H9 (cell line): Measurements from ENCODE around the gene CTAGE1. TPM values are rescaled to one million over a fixed set of nuclear protein-coding genes. Genes with fewer than 3 reads are reported as not detected.

Experiments
- DNase-seq: peaks from one replicate; pipeline ENCODE4 v3.0.0-alpha.2; 2017
- H2AFZ ChIP-seq: one replicate; pipeline ENCODE4 v1.6.1; 2013; ENCODE audit warnings: mild to moderate bottlenecking, low read length, control low read depth, moderate library complexity
- H2AK5ac ChIP-seq: 2 replicates; pipeline ENCODE4 v1.6.1; 2013; ENCODE audit warnings: low read length, control low read depth, mixed read lengths; ENCODE audit not compliant: insufficient read length
- H2BK120ac ChIP-seq: one replicate; pipeline ENCODE4 v1.6.1; 2013; ENCODE audit warnings: low read depth, mild to moderate bottlenecking, low read length, control low read depth, inconsistent platforms; ENCODE audit not compliant: poor library complexity, severe bottlenecking
- H2BK12ac ChIP-seq: 2 replicates; pipeline ENCODE4 v1.6.1; 2013; ENCODE audit warnings: low read length, control low read depth, mixed read lengths, low read depth; ENCODE audit not compliant: insufficient read length
- H2BK15ac ChIP-seq: 2 replicates; pipeline ENCODE4 v1.6.1; 2013; ENCODE audit warnings: low read depth, low read length, control low read depth
- H2BK20ac ChIP-seq: one replicate; pipeline ENCODE4 v1.6.1; 2013; ENCODE audit warnings: low read depth, mild to moderate bottlenecking, low read length, control low read depth, inconsistent platforms; ENCODE audit not compliant: poor library complexity, severe bottlenecking
- H2BK5ac ChIP-seq: 2 replicates; pipeline ENCODE4 v1.6.1; 2013; ENCODE audit warnings: low read length, control low read depth, mixed read lengths; ENCODE audit not compliant: insufficient read length
- H3K14ac ChIP-seq: 2 replicates; pipeline ENCODE4 v1.6.1; 2013; ENCODE audit warnings: low read length, control low read depth; ENCODE audit not compliant: insufficient read depth
- H3K18ac ChIP-seq: 2 replicates; pipeline ENCODE4 v1.6.1; 2013; ENCODE audit warnings: low read depth, mild to moderate bottlenecking, mixed read lengths, low read length, control low read depth; ENCODE audit not compliant: insufficient read length
- H3K23ac ChIP-seq: 2 replicates; pipeline ENCODE4 v1.6.1; 2013; ENCODE audit warnings: low read length, control low read depth, mixed read lengths, low read depth; ENCODE audit not compliant: insufficient read length
- H3K23me2 ChIP-seq: 2 replicates; pipeline ENCODE4 v1.6.1; 2013; ENCODE audit warnings: low read depth, mild to moderate bottlenecking, mixed read lengths, low read length, control low read depth; ENCODE audit not compliant: insufficient read length, poor library complexity, severe bottlenecking
- H3K27ac ChIP-seq: 2 replicates; pipeline ENCODE4 v1.5.1; 2013; ENCODE audit warnings: low read length, control low read depth, mixed read lengths, low read depth; ENCODE audit not compliant: insufficient read length
- H3K27me3 ChIP-seq: 2 replicates; pipeline ENCODE4 v1.6.1; 2013; ENCODE audit warnings: low read length, control low read depth, inconsistent platforms; ENCODE audit not compliant: insufficient read depth
- H3K4ac ChIP-seq: 2 replicates; pipeline ENCODE4 v1.6.1; 2013; ENCODE audit warnings: low read depth, mild to moderate bottlenecking, control low read depth, inconsistent platforms, low read length, moderate library complexity
- H3K4me1 ChIP-seq: 2 replicates; pipeline ENCODE4 v1.6.1; 2013; ENCODE audit warnings: low read length, control low read depth, inconsistent platforms; ENCODE audit not compliant: insufficient read depth
- H3K4me2 ChIP-seq: 2 replicates; pipeline ENCODE4 v1.6.1; 2013; ENCODE audit warnings: low read length, control low read depth, mixed read lengths; ENCODE audit not compliant: insufficient read length, insufficient read depth
- H3K56ac ChIP-seq: 2 replicates; pipeline ENCODE4 v1.6.1; 2013; ENCODE audit warnings: low read depth, mild to moderate bottlenecking, mixed read lengths, low read length, control low read depth; ENCODE audit not compliant: insufficient read length
- H3K79me1 ChIP-seq: 2 replicates; pipeline ENCODE4 v1.6.1; 2013; ENCODE audit warnings: low read depth, mild to moderate bottlenecking, moderate library complexity, low read length, control low read depth, inconsistent platforms; ENCODE audit not compliant: insufficient read depth, poor library complexity, severe bottlenecking
- H3K79me2 ChIP-seq: 2 replicates; pipeline ENCODE4 v1.6.1; 2013; ENCODE audit warnings: low read length, control low read depth, inconsistent platforms; ENCODE audit not compliant: insufficient read depth
- H3K9ac ChIP-seq: 2 replicates; pipeline ENCODE4 v1.6.1; 2013; ENCODE audit warnings: low read length, control low read depth, mixed read lengths; ENCODE audit not compliant: insufficient read length; ENCODE audit errors: extremely low read depth
- H3K9me3 ChIP-seq: one replicate; pipeline ENCODE4 v1.6.1; 2013; ENCODE audit warnings: low read depth, low read length, inconsistent platforms; ENCODE audit not compliant: control insufficient read depth
- H3T11ph ChIP-seq: one replicate; pipeline ENCODE4 v1.6.1; 2013; ENCODE audit warnings: mild to moderate bottlenecking, low read length, control low read depth, inconsistent platforms
- H4K20me1 ChIP-seq: one replicate; pipeline ENCODE4 v1.6.1; 2013; ENCODE audit not compliant: control insufficient read depth, insufficient read length, insufficient read depth
- H4K5ac ChIP-seq: 2 replicates; pipeline ENCODE4 v1.6.1; 2013; ENCODE audit warnings: low read depth, mild to moderate bottlenecking, mixed read lengths, low read length, control low read depth; ENCODE audit not compliant: insufficient read length
- H4K8ac ChIP-seq: replicated peaks from 2 replicates; pipeline ENCODE4 v1.6.1; 2013; ENCODE audit warnings: low read length, control low read depth, mixed read lengths, low read depth; ENCODE audit not compliant: insufficient read length
- H4K91ac ChIP-seq: 2 replicates; pipeline ENCODE4 v1.6.1; 2013; ENCODE audit warnings: low read depth, mild to moderate bottlenecking, moderate library complexity, mixed read lengths, low read length, control low read depth; ENCODE audit not compliant: insufficient read length
- H3K27ac Mint-ChIP-seq, 3 experiments: 2 replicates in 2 of 3; 3 replicates in 1 of 3; pipeline ENCODE4 v1.8.0; 2020 to 2021; ENCODE audit warnings: mixed read lengths in 3 of 3, mild to moderate bottlenecking in 1 of 3, moderate library complexity in 1 of 3
- H3K27me3 Mint-ChIP-seq: 2 replicates; pipeline ENCODE4 v1.8.0; 2021; ENCODE audit warnings: low read depth, mild to moderate bottlenecking, moderate library complexity, mixed read lengths
- H3K36me3 Mint-ChIP-seq, 3 experiments: 2 replicates in 2 of 3; 3 replicates in 1 of 3; pipeline ENCODE4 v1.8.0; 2020 to 2021; ENCODE audit warnings: low read depth in 3 of 3, mixed read lengths in 3 of 3; ENCODE audit not compliant: insufficient read depth in 1 of 3
- H3K4me1 Mint-ChIP-seq, 2 experiments: 2 replicates each; pipeline ENCODE4 v1.8.0; 2020; ENCODE audit warnings: mixed read lengths in 2 of 2
- H3K4me3 Mint-ChIP-seq, 2 experiments: 2 replicates in 1 of 2; 3 replicates in 1 of 2; pipeline ENCODE4 v1.8.0; 2020 to 2021; ENCODE audit warnings: mild to moderate bottlenecking in 2 of 2, mixed read lengths in 2 of 2, moderate library complexity in 1 of 2
- H3K9me3 Mint-ChIP-seq, 2 experiments: 2 replicates in 1 of 2; 3 replicates in 1 of 2; pipeline ENCODE4 v1.8.0; 2020; ENCODE audit warnings: mild to moderate bottlenecking in 2 of 2, mixed read lengths in 2 of 2, moderate library complexity in 1 of 2
- total RNA-seq: library from RNA; stranded (reverse); gene quantifications from 2 replicates; pipeline ENCODE4 v1.2.1, GENCODE V29; 2021
- TF ChIP-seq, protein P1 (sequence below): fragments of 200-600 bp; sonication (generic); conservative IDR thresholded peaks from 3 replicates; pipeline ENCODE4 v1.8.0; 2021; ENCODE audit warnings: antibody characterized with exemption, mild to moderate bottlenecking

Gene CTAGE1
- total RNA-seq, 1 experiment from 2014 or later, result not detected

DNA sequence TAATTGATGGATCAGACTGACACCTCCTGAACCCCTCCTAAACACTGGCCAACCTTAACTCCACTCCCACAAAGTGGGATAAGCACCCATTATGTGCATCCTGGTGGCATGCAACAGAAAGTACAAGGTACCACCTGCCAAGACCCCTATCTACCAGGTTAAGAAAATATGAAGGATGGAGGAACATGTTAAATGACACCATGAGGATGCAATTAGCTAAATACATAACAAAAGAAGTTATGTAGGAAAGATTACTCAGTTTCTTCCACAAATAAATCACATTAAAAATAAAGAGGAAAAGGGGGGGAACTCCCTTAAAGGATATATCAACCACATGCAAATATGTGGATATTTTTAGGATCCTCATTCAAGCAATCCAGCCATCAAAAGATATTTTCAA lies 12.6 kb downstream of the CTAGE1 start:
- Histone ChIP-seq H4K5ac (no peak overlapping the region), H3K23ac (no peak overlapping the region), H2BK15ac (no peak overlapping the region), H2BK20ac (no peak overlapping the region), H2BK5ac (no peak overlapping the region), H2AFZ (no peak overlapping the region), H3T11ph (no peak overlapping the region), H3K23me2 (no peaks in the 10 kb centered on the region), H3K14ac (no peak overlapping the region), H3K4me2 (no peak overlapping the region), H3K18ac (no peak overlapping the region), H2AK5ac (no peak overlapping the region), H3K79me1 (no peaks in the 10 kb centered on the region), H4K20me1 (no peaks in the 10 kb centered on the region), H3K9ac (no peak overlapping the region), H3K27ac (no peak overlapping the region), H3K56ac (no peak overlapping the region), H3K4me1 (peaks cover 2% of the 10 kb centered on the region; the same call in 1 of the 2 replicates), H3K27me3 (no peaks in the 10 kb centered on the region), H2BK12ac (no peak overlapping the region), H4K8ac (no peak overlapping the region), H2BK120ac (no peak overlapping the region), H3K79me2 (no peaks in the 10 kb centered on the region), H4K91ac (no peak overlapping the region), H3K9me3 (no peaks in the 10 kb centered on the region), H3K4ac (no peak overlapping the region)
- Mint-ChIP-seq H3K27ac (no peak overlapping the region), H3K9me3 (peaks cover 16% of the 10 kb centered on the region in 2 experiments), H3K4me1 (peaks cover 13 to 21% of the 10 kb centered on the region in 2 experiments), H3K4me3 (no peak overlapping the region), H3K27me3 (peaks cover 5% of the 10 kb centered on the region), H3K36me3 (peaks cover 0 to 11% (median 2%) of the 10 kb centered on the region in 3 experiments; a peak in 2 of 7 replicates)
- DNase-seq, result no peak
- TF ChIP-seq, protein P1, sequence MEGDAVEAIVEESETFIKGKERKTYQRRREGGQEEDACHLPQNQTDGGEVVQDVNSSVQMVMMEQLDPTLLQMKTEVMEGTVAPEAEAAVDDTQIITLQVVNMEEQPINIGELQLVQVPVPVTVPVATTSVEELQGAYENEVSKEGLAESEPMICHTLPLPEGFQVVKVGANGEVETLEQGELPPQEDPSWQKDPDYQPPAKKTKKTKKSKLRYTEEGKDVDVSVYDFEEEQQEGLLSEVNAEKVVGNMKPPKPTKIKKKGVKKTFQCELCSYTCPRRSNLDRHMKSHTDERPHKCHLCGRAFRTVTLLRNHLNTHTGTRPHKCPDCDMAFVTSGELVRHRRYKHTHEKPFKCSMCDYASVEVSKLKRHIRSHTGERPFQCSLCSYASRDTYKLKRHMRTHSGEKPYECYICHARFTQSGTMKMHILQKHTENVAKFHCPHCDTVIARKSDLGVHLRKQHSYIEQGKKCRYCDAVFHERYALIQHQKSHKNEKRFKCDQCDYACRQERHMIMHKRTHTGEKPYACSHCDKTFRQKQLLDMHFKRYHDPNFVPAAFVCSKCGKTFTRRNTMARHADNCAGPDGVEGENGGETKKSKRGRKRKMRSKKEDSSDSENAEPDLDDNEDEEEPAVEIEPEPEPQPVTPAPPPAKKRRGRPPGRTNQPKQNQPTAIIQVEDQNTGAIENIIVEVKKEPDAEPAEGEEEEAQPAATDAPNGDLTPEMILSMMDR, result no peak
